CD1c-positive myeloid dendritic cell (primary cell): ENCODE measurements around the gene PRRX2.
"Not testable (repeated sequence)": the region's sequence is repeated elsewhere in the genome, so short reads cannot be mapped to it uniquely, and the experiment has no call there.

Source experiments
- DNase-seq: peaks from one replicate; pipeline ENCODE4 v3.0.0-alpha.2; 2016; ENCODE audit errors: extremely low spot score

PRRX2 gene

DNA sequence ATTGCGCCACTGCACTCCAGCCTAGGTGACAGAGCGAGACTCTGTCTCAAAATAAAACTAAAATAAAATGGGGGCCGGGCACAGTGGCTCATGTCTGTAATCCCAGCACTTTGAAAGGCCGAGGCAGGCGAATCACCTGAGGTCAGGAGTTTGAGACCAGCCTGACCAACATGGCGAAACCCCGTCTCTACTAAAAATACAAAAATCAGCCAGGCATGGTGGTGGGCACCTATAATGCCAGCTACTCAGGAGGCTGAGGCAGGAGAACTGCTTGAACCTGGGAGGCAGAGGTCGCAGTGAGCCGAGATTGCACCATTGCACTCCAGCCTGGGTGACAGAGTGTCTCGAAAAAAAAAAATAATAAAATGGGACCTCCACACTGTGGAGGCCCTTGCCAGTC is 29.1 kb upstream of the PRRX2 start:
- not testable (repeated sequence) for DNase-seq

DNA sequence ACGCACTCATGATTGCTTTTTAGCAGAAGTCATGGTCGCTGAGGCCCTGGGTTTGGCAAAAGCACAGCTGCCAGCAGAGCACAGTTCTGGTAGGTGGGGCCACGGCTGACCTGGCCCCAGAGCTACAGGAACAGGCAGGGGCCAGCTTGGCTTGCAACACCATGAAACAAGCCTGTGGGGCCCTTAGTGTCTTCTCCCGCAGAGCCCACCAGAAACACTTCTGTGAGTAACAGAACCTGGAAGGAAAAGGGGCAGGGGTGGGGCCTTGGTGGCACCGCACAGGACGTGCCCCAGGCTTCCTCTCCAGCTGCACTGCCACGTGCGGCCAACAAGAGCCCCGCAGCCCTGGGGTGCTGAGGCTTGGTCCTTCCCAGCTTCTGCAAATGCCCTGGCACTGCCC is 28.3 kb upstream of the PRRX2 start:
- peak; percentile 25 for DNase-seq

DNA sequence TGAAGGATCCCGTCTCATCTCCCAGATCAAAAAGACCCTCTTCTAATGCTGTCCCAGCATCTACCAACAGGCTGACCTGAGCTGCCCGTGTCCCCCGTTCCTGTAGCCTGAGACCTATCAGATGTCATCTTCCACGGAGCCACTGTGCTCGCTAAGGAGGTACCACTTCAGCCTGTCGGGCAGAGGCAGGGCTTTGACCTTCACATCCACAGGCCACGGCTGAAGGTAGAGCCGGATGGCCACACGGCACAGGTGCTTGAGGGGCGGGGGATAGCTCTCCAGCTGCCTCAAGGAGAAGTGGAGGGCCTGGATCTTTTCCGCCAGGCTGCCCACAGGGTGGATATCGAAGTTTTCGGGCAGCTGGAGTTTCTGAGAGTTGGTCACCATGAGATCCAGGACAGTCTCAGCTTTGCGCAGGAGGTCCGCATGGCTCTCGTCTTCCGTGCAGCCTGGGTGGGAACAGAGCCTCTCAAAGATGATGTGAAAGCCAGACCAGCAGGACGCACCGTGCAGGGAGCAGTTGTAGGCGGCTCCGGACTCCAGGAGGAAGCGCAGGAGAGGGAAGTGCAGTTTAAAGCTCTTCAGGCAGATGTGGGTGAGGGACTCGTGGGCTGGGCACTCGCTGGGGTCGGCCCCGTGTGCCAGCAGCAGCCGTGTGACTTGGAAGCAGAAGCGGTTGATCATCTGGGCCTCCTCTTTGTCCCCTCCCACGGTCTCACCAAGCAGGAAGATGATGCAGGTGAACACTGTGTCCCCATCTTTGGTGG is 27.6 kb upstream of the PRRX2 start:
- DNase-seq, result peak; percentile 81

DNA sequence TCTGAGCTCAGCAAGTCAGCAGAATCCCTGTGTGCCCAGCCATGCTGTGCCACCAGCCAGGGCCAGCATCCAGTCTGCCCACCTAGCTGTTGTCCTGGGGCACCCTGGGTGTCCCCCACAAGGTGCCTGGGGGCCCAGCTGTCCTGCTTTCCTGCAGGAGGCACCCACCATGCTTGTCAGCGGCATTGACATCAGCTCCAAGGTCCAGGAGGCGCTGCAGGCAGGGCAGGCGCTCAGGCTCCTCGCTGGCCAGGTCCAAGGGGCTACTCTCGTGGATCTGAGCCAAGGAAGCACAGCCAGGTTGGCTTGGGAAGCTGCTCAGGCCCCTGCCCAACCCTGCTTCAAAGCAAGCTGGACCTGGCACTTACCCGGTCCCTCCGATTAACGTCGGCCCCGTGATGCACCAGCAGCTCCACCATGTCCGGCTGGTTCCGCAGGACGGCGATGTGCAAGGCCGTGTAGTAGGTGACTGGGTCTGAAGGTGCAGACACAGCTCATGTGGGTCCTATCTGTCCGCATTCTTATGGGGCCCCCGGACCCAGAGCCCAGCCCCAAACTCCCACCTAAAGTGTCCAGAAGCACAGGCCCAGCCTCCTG is 26.3 kb upstream of the PRRX2 start:
- DNase-seq, result no peak

DNA sequence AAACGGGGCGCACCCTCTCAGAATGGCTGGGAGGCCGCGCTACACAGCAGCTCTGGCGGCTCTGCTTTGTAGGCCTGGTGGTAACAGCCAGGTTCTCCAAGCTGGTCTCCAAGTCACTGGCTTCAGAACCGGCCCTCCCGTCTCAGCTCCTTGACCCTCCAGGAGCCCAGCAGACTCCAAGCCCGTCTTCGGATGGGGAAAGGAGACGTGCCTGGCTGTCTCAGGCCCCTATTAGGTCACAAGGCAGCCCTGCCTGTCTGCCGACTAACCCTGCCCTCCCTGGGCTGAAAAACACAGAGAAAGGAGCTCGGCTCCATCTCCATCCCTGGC is 25.7 kb upstream of the PRRX2 start:
- DNase-seq, result no peak

DNA sequence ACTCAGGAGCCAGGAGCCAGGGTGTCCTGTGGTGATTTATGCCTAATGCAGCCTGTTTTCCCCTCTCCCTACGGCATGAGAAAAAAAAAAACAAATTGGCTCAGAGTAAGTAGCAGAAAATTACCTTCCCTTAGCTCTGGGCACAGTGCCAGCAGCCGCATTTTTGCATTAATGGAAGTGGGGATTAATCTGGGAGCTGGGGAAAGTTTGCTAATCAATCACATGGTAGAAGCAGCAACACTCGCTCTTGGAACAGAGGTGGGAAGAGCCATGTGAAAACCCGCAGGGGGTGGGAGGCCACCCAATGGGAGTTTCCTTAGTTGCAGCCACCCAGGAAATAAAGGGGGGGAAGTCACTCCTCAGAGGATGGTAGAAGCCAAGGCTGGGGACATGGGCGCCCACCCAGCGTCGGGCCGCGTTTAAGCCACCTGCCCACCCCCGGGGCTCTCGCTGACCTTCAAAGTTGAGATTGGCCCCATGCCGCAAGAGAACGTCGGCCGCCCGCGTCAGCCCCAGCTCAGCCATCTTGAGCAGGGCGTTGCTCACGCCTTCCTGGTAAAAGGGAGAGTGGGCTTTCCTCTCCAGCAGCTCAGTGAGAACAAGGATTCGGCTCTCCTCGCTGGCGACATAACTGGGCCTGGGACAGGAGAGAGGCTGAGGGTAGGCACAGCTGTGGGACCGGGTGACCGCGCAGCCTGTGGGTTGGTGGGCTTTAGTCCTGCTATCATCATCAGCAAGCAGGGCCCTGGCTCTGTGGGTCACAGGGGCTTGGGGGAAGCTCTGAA is 25.2 kb upstream of the PRRX2 start:
- DNase-seq, result peak; percentile 10

- DNase-seq, result no peak
These were observed 24.3 kb upstream of the PRRX2 start for GRCh38 chr9:129640871-129641749.

DNA sequence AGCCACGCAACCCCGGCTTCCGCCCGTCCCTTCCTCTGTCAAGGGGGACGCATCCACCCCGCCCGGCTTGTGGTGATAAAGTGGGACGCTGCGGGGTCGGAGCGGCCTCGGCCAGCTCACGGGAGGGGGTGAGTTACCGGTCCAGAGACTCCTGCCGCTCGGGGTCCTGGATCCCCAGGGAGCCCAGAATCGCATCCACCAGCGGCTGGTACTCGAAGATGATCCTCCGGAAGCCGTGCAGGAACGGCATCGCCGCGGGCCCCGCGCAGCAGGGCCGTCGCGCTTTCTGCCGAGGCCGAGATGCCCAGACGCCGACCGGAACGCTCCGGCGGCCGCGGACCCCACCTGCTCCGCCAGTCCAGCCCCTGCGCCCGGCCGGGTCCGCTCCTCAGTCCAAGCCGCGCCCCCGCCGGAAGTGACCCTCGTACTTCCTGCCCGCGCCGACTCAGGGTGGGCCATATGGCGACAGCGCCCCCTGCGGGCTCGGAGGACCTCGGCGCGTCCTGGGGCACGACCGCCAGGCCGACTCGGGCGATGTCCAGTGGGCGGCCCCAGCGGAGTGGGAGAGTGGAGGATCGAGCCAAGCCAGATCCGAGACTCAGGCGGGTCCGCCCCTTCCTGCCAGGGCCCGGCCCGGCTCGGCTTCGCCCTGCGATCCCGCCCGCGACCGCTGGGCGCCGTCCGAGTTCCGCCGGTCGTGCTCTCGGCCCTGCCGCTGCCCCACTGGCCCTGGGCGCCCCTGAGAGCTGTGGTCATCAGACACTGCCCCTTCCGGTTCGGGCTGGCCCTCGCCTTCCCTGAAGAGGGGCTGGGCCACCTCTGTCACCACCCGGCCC is 23.5 kb upstream of the PRRX2 start, which contains the start of gene ASB6:
Gene ASB6, minus strand, starts transcription at position 402 of the 836 bp plus-strand sequence. Its CDS starts 152 bp downstream, at position 250.
- DNase-seq, result peak; percentile 98

GRCh38 chr9:129643706-129644105 is 21.7 kb upstream of the PRRX2 start:
- DNase-seq, result no peak

DNA sequence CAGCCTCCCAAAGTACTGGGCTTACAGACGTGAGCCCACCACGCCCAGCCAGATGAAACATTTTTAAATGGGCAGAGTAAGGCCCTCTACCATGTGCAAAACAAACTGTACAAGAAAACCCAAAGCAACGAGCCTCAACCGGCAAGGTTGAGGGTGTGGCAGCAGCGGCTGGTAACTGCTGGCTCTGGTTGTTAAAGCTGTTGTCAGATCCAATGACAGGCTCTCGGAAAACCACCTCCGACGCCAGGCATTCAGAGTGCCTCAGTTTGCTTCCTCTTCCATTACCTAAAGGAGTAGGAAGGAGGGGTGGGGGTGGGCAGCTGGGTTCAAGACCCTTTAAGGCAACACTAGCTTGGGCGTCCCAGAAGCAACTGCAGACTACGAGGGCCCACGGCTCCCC is 21.1 kb upstream of the PRRX2 start:
- DNase-seq, result no peak

- DNase-seq, result no peak
These were observed 20.5 kb upstream of the PRRX2 start for GRCh38 chr9:129644902-129645301.

DNA sequence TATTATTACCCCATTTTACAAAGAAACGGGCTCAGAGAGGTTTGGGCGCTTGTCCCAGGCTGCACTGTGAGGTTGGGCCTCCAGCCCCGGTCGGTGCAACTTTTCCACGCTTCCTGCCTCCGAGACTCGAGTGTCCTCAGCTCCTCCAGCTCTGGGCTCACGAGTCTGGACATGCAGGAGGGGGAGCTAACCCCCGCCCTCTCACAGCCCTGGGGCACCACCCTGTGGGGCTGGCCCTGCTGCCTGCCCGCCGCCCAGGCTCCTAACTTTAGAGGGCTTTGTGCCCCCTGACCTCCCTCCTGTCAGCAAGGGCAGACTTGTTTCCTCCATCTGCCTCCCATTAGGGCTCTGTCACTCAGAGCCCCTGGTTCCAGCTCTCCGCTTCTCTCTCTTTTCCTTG is 19.2 kb upstream of the PRRX2 start:
- no peak for DNase-seq

DNA sequence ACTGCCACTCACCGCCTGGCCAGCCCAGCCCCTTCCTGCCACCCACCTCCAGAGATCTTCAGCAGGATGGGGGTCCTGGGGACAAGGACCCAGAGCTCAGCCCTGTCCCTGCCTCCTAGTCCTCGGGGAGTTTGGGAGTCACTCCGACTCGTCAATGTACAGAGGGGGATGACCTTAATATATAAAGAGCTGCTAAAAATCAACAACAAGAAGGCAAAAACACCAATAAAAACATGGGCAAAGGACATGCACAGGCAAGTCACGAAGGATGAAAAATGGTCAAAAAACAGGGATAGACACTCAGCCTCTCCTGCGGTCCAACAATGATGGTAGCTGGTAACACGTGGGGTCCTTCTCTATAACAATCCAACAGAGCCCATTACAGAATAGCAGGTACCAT is 18.8 kb upstream of the PRRX2 start:
- no peak for DNase-seq

DNA sequence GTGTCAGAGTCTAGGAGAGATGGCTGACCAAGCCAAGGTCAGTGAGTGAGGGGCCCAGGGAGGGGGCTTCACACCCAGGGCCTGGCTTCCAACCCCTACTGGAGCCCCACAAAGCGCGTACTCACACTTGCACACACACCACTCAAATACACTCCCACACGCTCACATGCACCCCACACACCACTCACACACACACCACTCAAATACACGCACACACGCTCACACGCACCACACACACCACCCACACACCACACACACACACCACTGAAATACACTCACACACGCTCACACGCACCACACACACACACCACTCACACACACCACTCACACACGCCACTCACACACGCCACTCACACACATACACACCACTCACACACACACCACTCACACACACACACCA is 17.8 kb upstream of the PRRX2 start:
- no peak for DNase-seq

DNA sequence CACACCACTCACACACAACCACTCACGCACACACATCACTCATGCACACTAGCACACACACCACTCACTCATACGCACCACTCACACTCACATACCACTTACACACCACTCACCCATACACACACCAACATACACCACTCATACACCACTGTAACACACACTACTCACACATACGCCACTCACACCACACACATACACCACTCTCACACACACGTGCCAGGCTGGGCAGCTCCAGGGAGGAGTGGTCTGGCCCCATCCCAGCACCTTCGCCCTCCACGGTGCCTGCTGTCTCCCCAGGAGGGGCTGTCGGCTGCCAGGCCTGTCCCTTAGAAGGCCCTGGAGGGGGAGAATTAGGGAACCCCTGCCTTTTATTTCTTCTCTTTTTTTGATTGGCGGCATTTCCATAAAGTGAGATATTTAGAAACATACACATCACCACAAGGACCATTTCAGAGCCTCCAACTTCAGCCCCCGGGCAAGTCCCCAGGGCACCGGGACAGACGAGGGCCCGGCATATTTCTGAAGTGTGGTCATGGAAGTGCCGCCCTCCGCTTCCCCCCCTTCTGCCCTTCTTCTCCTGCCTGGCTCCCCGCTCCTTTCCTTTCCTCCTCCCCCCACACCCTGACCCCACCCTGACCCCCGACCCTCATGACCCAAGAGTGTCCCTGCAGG is 17.2 kb upstream of the PRRX2 start:
- DNase-seq, result no peak

DNA sequence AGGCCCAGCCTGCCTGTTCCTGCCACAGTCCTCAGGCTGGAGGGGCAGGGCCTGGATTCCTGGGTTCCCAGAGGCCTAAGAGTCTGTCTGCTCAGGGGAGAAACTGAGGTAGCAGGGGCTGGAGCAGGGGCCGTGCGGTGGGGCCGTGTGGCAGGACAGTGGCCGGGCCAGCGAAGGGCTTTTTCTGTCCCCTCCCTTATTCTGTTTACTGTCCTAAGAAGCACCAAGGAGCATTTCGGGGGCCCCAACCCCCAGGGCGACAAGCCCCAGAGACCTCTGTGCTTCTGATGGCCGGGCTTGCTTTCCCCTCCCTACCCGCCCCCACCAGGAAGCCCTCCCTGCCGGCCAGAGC is 16.7 kb upstream of the PRRX2 start:
- DNase-seq, result no peak

- no peak for DNase-seq
These were observed 15.4 kb upstream of the PRRX2 start for GRCh38 chr9:129649726-129650679.

- no peak for DNase-seq
These were observed 14.7 kb upstream of the PRRX2 start for GRCh38 chr9:129650680-129651235.
